ENCODE data around the gene PHF24.
A peak's percentile ranks its signal among the peaks of the same experiment; 100 is the strongest.

- no peak for TF ChIP-seq CTCF (IDR thresholded peaks at IDR 0.05)
- no peak for TF ChIP-seq POLR2A (IDR thresholded peaks at IDR 0.05)
- peak in 1 of 2 donors; percentile 24 for TF ChIP-seq EP300 (IDR thresholded peaks at IDR 0.05)
Measured at GRCh38 chr9:34994900-34995669, 37.0 kb downstream of the PHF24 start.

Measured in tibial nerve (tissue), 4 donors.